K562 (cell line): Measurements from ENCODE around the gene HBM. TPM values are rescaled to one million over a fixed set of nuclear protein-coding genes. Genes with fewer than 3 reads are reported as not detected.

Source experiments
- ARID1B ChIP-seq: fragments of 450-650 bp; IDR thresholded peaks from 2 replicates; pipeline ENCODE4 v1.6.1; 2016; ENCODE audit warnings: antibody characterized with exemption, mild to moderate bottlenecking, inconsistent platforms
- BRD4 ChIP-seq: fragments of 200-600 bp; sonication (generic); IDR thresholded peaks from 2 replicates; pipeline ENCODE4 v1.6.1; 2017; ENCODE audit warnings: inconsistent platforms
- CTBP1 ChIP-seq: fragments of 450-650 bp; IDR thresholded peaks from 2 replicates; pipeline ENCODE4 v1.6.1; 2016; ENCODE audit warnings: borderline replicate concordance
- KDM5B ChIP-seq: fragments of 200-600 bp; sonication (generic); IDR thresholded peaks from 2 replicates; pipeline ENCODE4 v1.6.1; 2012; ENCODE audit warnings: low read depth, mild to moderate bottlenecking, moderate library complexity, low read length, control low read depth, inconsistent platforms; ENCODE audit not compliant: insufficient replicate concordance
- L3MBTL2 ChIP-seq: fragments of 450-650 bp; IDR thresholded peaks from 2 replicates; pipeline ENCODE4 v1.6.1; 2016; ENCODE audit warnings: mild to moderate bottlenecking, moderate library complexity
- LCOR ChIP-seq: sonication (generic); formaldehyde crosslinking; IDR thresholded peaks from 2 replicates; pipeline ENCODE4 v1.8.0; 2022; ENCODE audit warnings: mild to moderate bottlenecking, missing genetic modification reagents
- MTA3 ChIP-seq: fragments of 450-650 bp; formaldehyde crosslinking; IDR thresholded peaks from 2 replicates; pipeline ENCODE4 v1.6.1; 2017; ENCODE audit warnings: mild to moderate bottlenecking, borderline replicate concordance
- NBN ChIP-seq: fragments of 450-650 bp; IDR thresholded peaks from 2 replicates; pipeline ENCODE4 v1.6.1; 2016; ENCODE audit warnings: low read depth, mild to moderate bottlenecking
- NCOR1 ChIP-seq: fragments of 450-650 bp; IDR thresholded peaks from 2 replicates; pipeline ENCODE4 v1.6.1; 2016; ENCODE audit warnings: mild to moderate bottlenecking, moderate library complexity
- NFIC ChIP-seq: fragments of 450-650 bp; IDR thresholded peaks from 2 replicates; pipeline ENCODE4 v1.6.1; 2017; ENCODE audit warnings: mild to moderate bottlenecking, inconsistent platforms
- RBM25 ChIP-seq: fragments of 200-400 bp; formaldehyde crosslinking; IDR thresholded peaks from 2 replicates; pipeline ENCODE4 v1.6.1; 2018; ENCODE audit warnings: low read length, low read depth, moderate library complexity; ENCODE audit not compliant: severe bottlenecking
- TBL1XR1 ChIP-seq, 2 experiments: IDR thresholded peaks; 2 replicates each; pipeline ENCODE4 v1.6.1; 2012; ENCODE audit warnings: improper control_type of control experiment in 2 of 2, low read length in 2 of 2, mild to moderate bottlenecking in 1 of 2
- ZBED1 ChIP-seq: IDR thresholded peaks from 2 replicates; pipeline ENCODE4 v1.6.1; 2014
- polyA plus RNA-seq, 8 experiments: library from polyadenylated mRNA; depleted of rRNA in 4 of 8; stranded (reverse) in 5 of 8; unstranded in 3 of 8; fragments of >200 nt; fragmentation: Nextera tagmentation in 2 of 8; fragmentation: Illumina TruSeq in 1 of 8; extraction: Ambion mirVana in 2 of 8; extraction: Trizol in 1 of 8; gene quantifications; 2 replicates each; pipeline versions ENCODE4 v1.2.1 to v1.2.3, GENCODE V29; 2011 to 2014; ENCODE audit warnings: inconsistent platforms in 1 of 8, missing spikeins in 1 of 8
- total RNA-seq, 7 experiments: library from RNA; depleted of rRNA in 6 of 7; stranded (reverse); fragments of >200 nt in 6 of 7; fragmentation: Illumina TruSeq in 2 of 7; extraction: Trizol in 2 of 7; gene quantifications; 2 replicates each; pipeline versions ENCODE4 v1.2.1 to v1.2.3, GENCODE V29; 2011 to 2021; ENCODE audit warnings: low replicate concordance in 1 of 7
- TF ChIP-seq, protein P1 (sequence below): fragments of 450-650 bp; IDR thresholded peaks from 2 replicates; pipeline ENCODE4 v1.6.1; 2017; ENCODE audit warnings: antibody characterized with exemption, mild to moderate bottlenecking
- TF ChIP-seq, protein P2 (sequence below): fragments of 450-650 bp; conservative IDR thresholded peaks from 2 replicates; pipeline ENCODE4 v1.6.1; 2016; ENCODE audit warnings: missing genetic modification characterization, low read depth, mild to moderate bottlenecking, missing compliant biosample characterization, moderate library complexity
- TF ChIP-seq, protein P3 (sequence below): sonication (generic); formaldehyde crosslinking; IDR thresholded peaks from 2 replicates; pipeline ENCODE4 v1.8.1; 2023; ENCODE audit warnings: mild to moderate bottlenecking, missing genetic modification reagents
- TF ChIP-seq, protein P4 (sequence below): fragments of 450-650 bp; IDR thresholded peaks from 2 replicates; pipeline ENCODE4 v1.6.1; 2016

HBM gene
- total and polyA plus RNA-seq, 9 of the 15 experiments (the other 6 are each of a cell fraction or from before 2014, with no cell fraction given), result not detected

DNA sequence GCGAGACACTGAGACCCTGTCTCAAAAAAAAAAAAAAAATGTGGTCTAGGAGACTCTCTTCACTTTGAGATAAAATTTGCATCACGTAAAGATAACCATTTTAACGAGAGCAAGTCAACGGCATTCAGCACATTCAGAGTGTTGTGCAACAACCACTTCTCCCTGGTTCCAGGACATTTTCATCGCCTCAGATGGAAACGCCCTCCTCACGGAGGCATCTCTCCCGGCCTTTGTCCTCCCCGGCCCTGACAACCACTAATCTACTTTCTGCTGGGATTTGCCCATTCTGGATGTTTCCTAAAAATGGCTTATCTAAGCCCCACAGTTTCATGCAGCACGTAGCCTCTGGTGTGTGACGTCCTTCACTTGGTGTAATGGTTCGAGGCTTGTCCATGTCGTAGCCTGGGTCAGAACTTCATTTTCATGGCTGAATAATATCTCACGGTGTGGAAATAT is 21.0 kb upstream of the HBM start (continued):
- TF ChIP-seq, protein P1, sequence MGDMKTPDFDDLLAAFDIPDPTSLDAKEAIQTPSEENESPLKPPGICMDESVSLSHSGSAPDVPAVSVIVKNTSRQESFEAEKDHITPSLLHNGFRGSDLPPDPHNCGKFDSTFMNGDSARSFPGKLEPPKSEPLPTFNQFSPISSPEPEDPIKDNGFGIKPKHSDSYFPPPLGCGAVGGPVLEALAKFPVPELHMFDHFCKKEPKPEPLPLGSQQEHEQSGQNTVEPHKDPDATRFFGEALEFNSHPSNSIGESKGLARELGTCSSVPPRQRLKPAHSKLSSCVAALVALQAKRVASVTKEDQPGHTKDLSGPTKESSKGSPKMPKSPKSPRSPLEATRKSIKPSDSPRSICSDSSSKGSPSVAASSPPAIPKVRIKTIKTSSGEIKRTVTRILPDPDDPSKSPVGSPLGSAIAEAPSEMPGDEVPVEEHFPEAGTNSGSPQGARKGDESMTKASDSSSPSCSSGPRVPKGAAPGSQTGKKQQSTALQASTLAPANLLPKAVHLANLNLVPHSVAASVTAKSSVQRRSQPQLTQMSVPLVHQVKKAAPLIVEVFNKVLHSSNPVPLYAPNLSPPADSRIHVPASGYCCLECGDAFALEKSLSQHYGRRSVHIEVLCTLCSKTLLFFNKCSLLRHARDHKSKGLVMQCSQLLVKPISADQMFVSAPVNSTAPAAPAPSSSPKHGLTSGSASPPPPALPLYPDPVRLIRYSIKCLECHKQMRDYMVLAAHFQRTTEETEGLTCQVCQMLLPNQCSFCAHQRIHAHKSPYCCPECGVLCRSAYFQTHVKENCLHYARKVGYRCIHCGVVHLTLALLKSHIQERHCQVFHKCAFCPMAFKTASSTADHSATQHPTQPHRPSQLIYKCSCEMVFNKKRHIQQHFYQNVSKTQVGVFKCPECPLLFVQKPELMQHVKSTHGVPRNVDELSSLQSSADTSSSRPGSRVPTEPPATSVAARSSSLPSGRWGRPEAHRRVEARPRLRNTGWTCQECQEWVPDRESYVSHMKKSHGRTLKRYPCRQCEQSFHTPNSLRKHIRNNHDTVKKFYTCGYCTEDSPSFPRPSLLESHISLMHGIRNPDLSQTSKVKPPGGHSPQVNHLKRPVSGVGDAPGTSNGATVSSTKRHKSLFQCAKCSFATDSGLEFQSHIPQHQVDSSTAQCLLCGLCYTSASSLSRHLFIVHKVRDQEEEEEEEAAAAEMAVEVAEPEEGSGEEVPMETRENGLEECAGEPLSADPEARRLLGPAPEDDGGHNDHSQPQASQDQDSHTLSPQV, result peak; percentile 79
- TF ChIP-seq, protein P2, sequence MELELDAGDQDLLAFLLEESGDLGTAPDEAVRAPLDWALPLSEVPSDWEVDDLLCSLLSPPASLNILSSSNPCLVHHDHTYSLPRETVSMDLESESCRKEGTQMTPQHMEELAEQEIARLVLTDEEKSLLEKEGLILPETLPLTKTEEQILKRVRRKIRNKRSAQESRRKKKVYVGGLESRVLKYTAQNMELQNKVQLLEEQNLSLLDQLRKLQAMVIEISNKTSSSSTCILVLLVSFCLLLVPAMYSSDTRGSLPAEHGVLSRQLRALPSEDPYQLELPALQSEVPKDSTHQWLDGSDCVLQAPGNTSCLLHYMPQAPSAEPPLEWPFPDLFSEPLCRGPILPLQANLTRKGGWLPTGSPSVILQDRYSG (tag), result 0 out of 2 replicates have a peak, but pooled peaks have one; percentile 33
- no peak for TF ChIP-seq KDM5B
- TF ChIP-seq ZBED1, result no peak
- peak; percentile 64 for TF ChIP-seq NCOR1
- TF ChIP-seq LCOR, result peak; percentile 72
- TF ChIP-seq NBN, result peak; percentile 64; the same call in 1 of the 2 replicates
- peak; percentile 81; the same call in 1 of the 2 replicates for TF ChIP-seq CTBP1
- peak in 1 of 2 experiments; percentile 30; a peak in 2 of 4 replicates for TF ChIP-seq TBL1XR1 (IDR thresholded peaks at IDR 0.05; ENCODE audit: low read length in 2 of 2)
- peak; percentile 83 for TF ChIP-seq ARID1B
- peak; percentile 87 for TF ChIP-seq RBM25
- 0 out of 2 replicates have a peak, but pooled peaks have one; percentile 29 for TF ChIP-seq MTA3
- 0 out of 2 replicates have a peak, but pooled peaks have one; percentile 51 for TF ChIP-seq BRD4
- peak; percentile 41 for TF ChIP-seq NFIC
- TF ChIP-seq, protein P3, sequence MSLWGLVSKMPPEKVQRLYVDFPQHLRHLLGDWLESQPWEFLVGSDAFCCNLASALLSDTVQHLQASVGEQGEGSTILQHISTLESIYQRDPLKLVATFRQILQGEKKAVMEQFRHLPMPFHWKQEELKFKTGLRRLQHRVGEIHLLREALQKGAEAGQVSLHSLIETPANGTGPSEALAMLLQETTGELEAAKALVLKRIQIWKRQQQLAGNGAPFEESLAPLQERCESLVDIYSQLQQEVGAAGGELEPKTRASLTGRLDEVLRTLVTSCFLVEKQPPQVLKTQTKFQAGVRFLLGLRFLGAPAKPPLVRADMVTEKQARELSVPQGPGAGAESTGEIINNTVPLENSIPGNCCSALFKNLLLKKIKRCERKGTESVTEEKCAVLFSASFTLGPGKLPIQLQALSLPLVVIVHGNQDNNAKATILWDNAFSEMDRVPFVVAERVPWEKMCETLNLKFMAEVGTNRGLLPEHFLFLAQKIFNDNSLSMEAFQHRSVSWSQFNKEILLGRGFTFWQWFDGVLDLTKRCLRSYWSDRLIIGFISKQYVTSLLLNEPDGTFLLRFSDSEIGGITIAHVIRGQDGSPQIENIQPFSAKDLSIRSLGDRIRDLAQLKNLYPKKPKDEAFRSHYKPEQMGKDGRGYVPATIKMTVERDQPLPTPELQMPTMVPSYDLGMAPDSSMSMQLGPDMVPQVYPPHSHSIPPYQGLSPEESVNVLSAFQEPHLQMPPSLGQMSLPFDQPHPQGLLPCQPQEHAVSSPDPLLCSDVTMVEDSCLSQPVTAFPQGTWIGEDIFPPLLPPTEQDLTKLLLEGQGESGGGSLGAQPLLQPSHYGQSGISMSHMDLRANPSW (CRISPR knock-in tag), result peak; percentile 43; the same call in 1 of the 2 replicates
- TF ChIP-seq L3MBTL2, result peak; percentile 48; the same call in 1 of the 2 replicates
- TF ChIP-seq, protein P4, sequence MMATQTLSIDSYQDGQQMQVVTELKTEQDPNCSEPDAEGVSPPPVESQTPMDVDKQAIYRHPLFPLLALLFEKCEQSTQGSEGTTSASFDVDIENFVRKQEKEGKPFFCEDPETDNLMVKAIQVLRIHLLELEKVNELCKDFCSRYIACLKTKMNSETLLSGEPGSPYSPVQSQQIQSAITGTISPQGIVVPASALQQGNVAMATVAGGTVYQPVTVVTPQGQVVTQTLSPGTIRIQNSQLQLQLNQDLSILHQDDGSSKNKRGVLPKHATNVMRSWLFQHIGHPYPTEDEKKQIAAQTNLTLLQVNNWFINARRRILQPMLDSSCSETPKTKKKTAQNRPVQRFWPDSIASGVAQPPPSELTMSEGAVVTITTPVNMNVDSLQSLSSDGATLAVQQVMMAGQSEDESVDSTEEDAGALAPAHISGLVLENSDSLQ, result peak; percentile 41; the same call in 1 of the 2 replicates
